Measurements from ENCODE around the gene C17orf50.

The C17orf50 gene

DNA sequence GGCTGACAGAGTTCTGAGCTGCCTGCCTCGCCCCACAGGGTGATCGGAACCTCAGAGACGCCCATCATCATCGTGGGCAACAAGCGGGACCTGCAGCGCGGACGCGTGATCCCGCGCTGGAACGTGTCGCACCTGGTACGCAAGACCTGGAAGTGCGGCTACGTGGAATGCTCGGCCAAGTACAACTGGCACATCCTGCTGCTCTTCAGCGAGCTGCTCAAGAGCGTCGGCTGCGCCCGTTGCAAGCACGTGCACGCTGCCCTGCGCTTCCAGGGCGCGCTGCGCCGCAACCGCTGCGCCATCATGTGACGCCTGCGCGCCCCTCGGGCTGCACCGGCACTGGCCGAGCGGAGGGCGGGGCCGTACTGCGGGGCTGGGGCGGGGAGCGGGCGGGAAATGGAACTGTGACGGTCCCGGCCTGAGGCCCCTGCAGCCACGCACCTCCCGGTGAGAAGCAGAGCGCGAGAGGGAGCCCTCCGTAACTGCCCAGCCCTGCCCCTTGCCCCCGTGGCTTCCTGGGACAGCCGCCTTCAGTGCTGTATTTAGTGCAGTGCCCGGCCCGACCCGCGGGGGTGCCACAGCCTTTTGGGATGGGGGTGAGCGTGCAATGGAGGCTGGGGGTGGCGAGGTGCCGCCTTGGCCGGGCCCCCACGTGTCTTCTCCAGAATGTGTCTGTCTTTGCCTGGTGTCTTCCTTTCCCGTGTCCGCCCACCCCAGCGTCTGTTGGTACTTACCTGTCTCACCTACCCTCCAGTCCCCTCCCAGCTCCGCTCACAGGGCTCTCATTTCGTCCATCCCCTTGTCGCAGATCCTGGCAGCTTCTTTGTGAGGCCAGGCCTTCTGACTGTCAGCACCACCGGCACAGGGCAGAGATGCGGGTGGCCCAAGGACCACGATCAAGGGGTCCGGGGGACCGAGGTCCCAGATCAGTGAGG lies 19.4 kb upstream of the C17orf50 start:
- Histone ChIP-seq H3K36me3 (replicated peaks) (no peaks in the 10 kb centered on the region), H3K9me3 (no peaks in the 10 kb centered on the region), H3K4me3 (no peak overlapping the region), H3K4me1 (no peaks in the 10 kb centered on the region), H3K27me3 (ENCODE audit: low read depth) (no peaks in the 10 kb centered on the region)
- in situ Hi-C loops (cut with MboI; ENCODE audit: low sequenced_read_pairs), result no loop called here
- DNase-seq (ENCODE audit: low spot score in 2 of 2), result no peak

DNA sequence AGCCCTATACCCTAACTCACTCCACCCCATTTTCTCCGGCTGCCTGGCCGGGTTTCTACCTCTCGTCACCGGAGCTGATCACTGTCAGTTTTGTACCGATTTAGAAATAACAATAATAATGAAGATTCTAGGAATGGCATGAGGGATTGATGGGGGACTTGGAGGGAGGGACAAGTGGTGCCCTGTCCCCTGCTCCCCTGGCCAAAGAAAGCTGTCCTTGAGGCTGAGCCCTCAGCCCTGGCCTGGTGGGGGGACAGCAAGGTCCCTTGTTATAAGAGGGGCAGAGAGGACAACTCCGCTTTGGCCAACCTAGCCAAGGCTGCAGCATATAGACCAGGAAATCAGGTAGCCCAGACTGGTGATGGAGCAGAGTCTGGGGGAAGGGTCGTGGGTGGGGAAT lies 18.2 kb upstream of the C17orf50 start:
- in situ Hi-C loops (cut with MboI; ENCODE audit: low sequenced_read_pairs), result no loop called here
- no peak overlapping the region for H3K4me3 ChIP-seq
- no peak for DNase-seq (ENCODE audit: low spot score in 2 of 2)

DNA sequence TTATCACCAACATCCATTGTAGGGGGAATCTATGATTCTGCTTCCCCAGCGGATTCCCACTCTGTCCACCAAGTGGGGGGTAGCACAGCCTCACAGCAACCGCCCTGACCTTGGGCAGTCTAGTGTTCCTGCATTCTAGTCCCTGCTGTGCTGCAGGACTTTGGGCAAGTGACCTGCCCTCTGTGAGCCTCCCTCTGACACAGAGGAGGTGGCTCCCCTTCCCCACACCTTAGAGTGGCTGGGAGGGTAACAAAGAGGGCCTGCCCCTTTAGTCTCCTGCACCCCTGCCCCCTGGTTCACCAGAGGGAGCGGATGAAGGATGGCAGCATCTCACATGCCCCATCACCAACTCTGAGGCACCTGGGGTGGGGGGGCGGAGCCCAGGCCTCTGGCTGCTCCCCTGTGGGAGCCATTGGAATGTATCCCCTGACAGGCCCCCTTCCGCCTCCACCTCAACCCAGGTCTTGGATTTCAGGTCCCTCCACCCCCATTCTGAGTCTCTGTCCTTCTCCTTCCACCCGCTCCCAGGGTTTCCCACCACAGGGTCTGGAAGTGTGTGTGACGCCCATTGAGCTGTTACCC lies 17.7 kb upstream of the C17orf50 start:
- in situ Hi-C loops (cut with MboI; ENCODE audit: low sequenced_read_pairs), result no loop called here
- Histone ChIP-seq H3K9me3 (no peaks in the 10 kb centered on the region), H3K27me3 (ENCODE audit: low read depth) (no peaks in the 10 kb centered on the region), H3K4me3 (no peak overlapping the region), H3K36me3 (replicated peaks) (no peaks in the 10 kb centered on the region), H3K4me1 (no peaks in the 10 kb centered on the region)
- DNase-seq (ENCODE audit: low spot score in 2 of 2), result no peak

More for the DNA sequence above, 18.2 kb upstream of the C17orf50 start:
- H3K36me3 ChIP-seq (replicated peaks), result no peaks in the 10 kb centered on the region
- no peaks in the 10 kb centered on the region for H3K9me3 ChIP-seq
- H3K4me1 ChIP-seq, result no peaks in the 10 kb centered on the region
- no peaks in the 10 kb centered on the region for H3K27me3 ChIP-seq (ENCODE audit: low read depth)

DNA sequence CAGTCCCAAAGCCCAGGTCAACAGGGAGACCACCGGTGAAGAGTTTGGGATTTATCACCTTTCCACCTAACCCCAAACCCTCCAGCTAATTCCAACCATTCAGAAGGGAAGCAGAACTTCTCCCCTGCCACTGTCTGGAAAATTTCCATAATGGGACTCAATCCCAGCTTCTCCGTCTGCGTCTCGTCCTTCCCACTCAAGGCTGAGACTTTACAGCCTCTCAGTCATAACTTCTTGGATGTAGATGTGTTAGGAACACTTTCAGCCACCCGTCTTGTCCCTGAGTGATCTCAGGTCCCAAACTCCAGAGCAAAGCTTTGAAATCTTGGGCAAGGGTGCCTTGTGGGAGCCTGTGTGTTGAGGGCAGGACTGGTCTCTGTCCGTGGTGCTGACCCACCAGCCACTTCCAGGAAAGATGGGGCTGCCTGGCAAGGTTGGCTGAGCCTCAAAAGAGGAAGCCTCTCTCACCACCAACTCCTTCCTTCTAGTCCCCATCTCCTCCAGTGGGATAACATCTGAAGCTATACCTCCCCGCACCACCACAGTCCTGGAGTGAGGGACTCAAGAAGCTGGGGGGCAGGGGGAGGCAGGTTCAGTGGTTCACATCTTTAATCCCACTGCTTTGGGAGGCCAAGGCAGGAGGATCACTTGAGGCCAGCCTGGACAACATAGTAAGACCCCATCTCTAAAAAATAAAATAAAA lies 16.9 kb upstream of the C17orf50 start:
- H3K4me1 ChIP-seq, result no peaks in the 10 kb centered on the region
- no peaks in the 10 kb centered on the region for H3K9me3 ChIP-seq
- no peaks in the 10 kb centered on the region for H3K36me3 ChIP-seq (replicated peaks)
- no peaks in the 10 kb centered on the region for H3K27me3 ChIP-seq (ENCODE audit: low read depth)
- peak; percentile 12 to 66 for DNase-seq (ENCODE audit: low spot score in 2 of 2)
- H3K4me3 ChIP-seq, result no peak overlapping the region
- in situ Hi-C loops (cut with MboI; ENCODE audit: low sequenced_read_pairs), result no loop called here

GRCh38 chr17:35744830-35745229 lies 15.9 kb upstream of the C17orf50 start:
- no peaks in the 10 kb centered on the region for H3K36me3 ChIP-seq (replicated peaks)
- no peaks in the 10 kb centered on the region for H3K9me3 ChIP-seq
- no peak overlapping the region for H3K4me3 ChIP-seq
- no peak for DNase-seq (ENCODE audit: low spot score in 2 of 2)
- in situ Hi-C loops (cut with MboI; ENCODE audit: low sequenced_read_pairs), result loop anchor here (5.0 kb wide), 1 partner anchor 138 kb away; no protein-coding TSS in a partner anchor
- H3K27me3 ChIP-seq (ENCODE audit: low read depth), result no peaks in the 10 kb centered on the region
- H3K4me1 ChIP-seq, result no peaks in the 10 kb centered on the region

DNA sequence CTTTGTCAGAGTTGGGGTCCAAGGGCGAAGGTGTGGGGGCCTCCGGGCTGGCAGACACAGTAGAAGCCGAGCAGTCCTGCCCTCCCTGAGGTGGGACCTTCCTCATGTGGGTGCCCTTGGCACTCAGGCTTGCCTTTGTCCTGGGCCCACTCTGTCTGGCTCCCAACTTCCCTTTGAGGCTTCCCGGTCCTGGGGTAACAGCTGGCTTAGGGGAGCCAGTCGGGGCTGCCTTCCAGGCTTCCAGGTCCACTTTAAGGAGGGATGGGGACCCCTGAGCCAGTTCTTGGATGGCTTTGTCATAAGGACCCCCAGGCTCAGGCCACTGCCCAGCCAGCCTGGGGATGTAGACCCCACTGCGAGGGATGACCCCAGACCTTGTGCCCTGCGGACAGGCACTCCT lies 15.4 kb upstream of the C17orf50 start:
- no peaks in the 10 kb centered on the region for H3K9me3 ChIP-seq
- H3K4me1 ChIP-seq, result no peaks in the 10 kb centered on the region
- no peaks in the 10 kb centered on the region for H3K27me3 ChIP-seq (ENCODE audit: low read depth)
- DNase-seq (ENCODE audit: low spot score in 2 of 2), result no peak
- no peak overlapping the region for H3K4me3 ChIP-seq
- in situ Hi-C loops (cut with MboI; ENCODE audit: low sequenced_read_pairs), result loop anchor here (5.0 kb wide), 1 partner anchor 138 kb away; no protein-coding TSS in a partner anchor
- H3K36me3 ChIP-seq (replicated peaks), result no peaks in the 10 kb centered on the region

DNA sequence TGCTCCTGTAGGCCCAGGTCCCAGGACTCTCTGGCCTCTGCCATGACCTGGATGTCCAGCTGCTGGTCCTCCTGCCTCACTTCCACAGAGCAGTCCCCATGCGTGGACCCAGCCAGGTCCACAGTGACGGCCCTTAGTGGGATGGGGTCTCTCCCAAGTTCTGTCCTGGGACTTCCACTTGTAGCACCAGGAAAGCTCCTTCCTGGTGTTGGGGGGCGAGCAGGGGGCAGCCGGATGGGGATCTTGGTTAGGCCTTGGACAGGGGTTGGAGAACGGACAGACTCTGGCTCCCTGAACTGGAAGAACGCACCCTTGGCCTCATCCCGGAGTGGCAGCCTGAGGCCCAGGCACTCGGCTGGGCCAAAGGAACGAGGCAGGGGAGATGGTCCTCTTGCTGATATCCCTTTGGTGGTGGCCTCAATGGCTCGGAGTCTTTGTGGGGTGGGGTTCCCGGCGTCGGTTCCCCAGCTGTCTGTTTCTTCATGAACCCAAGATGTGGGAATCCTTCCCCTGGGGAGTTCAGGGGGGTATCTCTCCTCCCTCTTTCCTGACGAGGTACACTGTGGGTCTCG lies 14.9 kb upstream of the C17orf50 start:
- H3K36me3 ChIP-seq (replicated peaks), result no peaks in the 10 kb centered on the region
- no peaks in the 10 kb centered on the region for H3K9me3 ChIP-seq
- no peak for DNase-seq (ENCODE audit: low spot score in 2 of 2)
- in situ Hi-C loops (cut with MboI; ENCODE audit: low sequenced_read_pairs), result loop anchor here (5.0 kb wide), 1 partner anchor 139 kb away; no protein-coding TSS in a partner anchor
- no peak overlapping the region for H3K4me3 ChIP-seq
- H3K27me3 ChIP-seq (ENCODE audit: low read depth), result no peaks in the 10 kb centered on the region
- no peaks in the 10 kb centered on the region for H3K4me1 ChIP-seq

DNA sequence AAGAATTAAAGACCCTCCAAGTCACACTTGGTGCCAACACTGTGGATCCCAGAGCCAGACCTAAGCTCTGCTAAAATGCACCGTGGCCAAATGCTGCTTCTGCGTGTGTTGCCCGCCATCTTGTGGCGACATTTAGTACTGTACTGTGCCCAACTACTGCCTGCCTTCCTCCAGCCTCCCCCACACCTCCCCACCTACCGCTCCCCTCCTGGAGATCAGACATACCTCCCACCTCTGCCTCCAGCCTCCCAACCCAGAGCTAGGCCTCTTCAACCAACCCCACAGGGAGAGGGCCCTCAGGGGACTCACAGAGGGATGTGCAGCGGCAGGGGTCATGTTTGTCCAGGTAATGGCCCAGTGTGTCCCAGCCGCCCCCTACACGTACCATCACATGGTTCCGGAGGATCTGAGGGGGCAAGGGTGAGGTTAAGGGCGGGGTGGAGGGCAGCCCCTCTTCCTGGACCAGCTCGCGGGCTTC lies 13.1 kb upstream of the C17orf50 start:
- Histone ChIP-seq H3K27me3 (ENCODE audit: low read depth) (no peaks in the 10 kb centered on the region), H3K9me3 (no peaks in the 10 kb centered on the region), H3K36me3 (replicated peaks) (no peaks in the 10 kb centered on the region), H3K4me3 (no peak overlapping the region), H3K4me1 (no peaks in the 10 kb centered on the region)
- in situ Hi-C loops (cut with MboI; ENCODE audit: low sequenced_read_pairs), result loop anchor here (5.0 kb wide), 1 partner anchor 140 kb away; no protein-coding TSS in a partner anchor
- peak; percentile 75 to 87 for DNase-seq (ENCODE audit: low spot score in 2 of 2)

- in situ Hi-C loops (cut with MboI; ENCODE audit: low sequenced_read_pairs), result loop anchor here (5.0 kb wide), 1 partner anchor 141 kb away; no protein-coding TSS in a partner anchor
- no peaks in the 10 kb centered on the region for H3K9me3 ChIP-seq
- no peak for DNase-seq (ENCODE audit: low spot score in 2 of 2)
- no peaks in the 10 kb centered on the region for H3K36me3 ChIP-seq (replicated peaks)
- no peaks in the 10 kb centered on the region for H3K4me1 ChIP-seq
- H3K4me3 ChIP-seq, result no peak overlapping the region
- H3K27me3 ChIP-seq (ENCODE audit: low read depth), result no peaks in the 10 kb centered on the region
Observed at GRCh38 chr17:35748341-35748841, 12.3 kb upstream of the C17orf50 start.

DNA sequence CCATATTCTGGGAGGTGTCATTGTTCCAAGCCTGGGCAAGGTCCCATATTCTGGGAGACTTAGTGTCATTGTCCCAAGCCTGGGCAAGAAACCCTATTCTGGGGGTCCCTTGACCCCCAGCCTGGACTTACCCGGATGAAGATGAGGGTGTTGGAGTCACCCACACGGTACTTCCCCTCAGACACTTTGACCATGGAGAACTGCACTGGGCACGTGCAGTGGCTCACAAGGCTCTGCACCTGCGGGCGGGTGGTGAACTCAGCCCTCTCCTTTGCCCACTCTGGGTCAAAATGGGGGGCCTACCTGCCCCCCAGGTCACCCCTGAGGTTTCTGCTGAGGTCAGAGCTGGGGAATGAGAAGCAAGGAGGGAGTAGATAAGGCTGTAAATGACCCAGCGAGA lies 11.7 kb upstream of the C17orf50 start:
- Histone ChIP-seq H3K36me3 (replicated peaks) (no peaks in the 10 kb centered on the region), H3K4me1 (no peaks in the 10 kb centered on the region), H3K4me3 (no peak overlapping the region), H3K9me3 (no peaks in the 10 kb centered on the region), H3K27me3 (ENCODE audit: low read depth) (no peaks in the 10 kb centered on the region)
- DNase-seq (ENCODE audit: low spot score in 2 of 2), result no peak
- in situ Hi-C loops (cut with MboI; ENCODE audit: low sequenced_read_pairs), result loop anchor here (5.0 kb wide), 1 partner anchor 142 kb away; no protein-coding TSS in a partner anchor

GRCh38 chr17:35749560-35750412 lies 10.9 kb upstream of the C17orf50 start:
- no peaks in the 10 kb centered on the region for H3K4me1 ChIP-seq
- H3K36me3 ChIP-seq (replicated peaks), result no peaks in the 10 kb centered on the region
- no peak for DNase-seq (ENCODE audit: low spot score in 2 of 2)
- no peak overlapping the region for H3K4me3 ChIP-seq
- H3K9me3 ChIP-seq, result no peaks in the 10 kb centered on the region
- H3K27me3 ChIP-seq (ENCODE audit: low read depth), result no peaks in the 10 kb centered on the region
- in situ Hi-C loops (cut with MboI; ENCODE audit: low sequenced_read_pairs), result loop anchor here (5.0 kb wide), 1 partner anchor 142 kb away; no protein-coding TSS in a partner anchor

DNA sequence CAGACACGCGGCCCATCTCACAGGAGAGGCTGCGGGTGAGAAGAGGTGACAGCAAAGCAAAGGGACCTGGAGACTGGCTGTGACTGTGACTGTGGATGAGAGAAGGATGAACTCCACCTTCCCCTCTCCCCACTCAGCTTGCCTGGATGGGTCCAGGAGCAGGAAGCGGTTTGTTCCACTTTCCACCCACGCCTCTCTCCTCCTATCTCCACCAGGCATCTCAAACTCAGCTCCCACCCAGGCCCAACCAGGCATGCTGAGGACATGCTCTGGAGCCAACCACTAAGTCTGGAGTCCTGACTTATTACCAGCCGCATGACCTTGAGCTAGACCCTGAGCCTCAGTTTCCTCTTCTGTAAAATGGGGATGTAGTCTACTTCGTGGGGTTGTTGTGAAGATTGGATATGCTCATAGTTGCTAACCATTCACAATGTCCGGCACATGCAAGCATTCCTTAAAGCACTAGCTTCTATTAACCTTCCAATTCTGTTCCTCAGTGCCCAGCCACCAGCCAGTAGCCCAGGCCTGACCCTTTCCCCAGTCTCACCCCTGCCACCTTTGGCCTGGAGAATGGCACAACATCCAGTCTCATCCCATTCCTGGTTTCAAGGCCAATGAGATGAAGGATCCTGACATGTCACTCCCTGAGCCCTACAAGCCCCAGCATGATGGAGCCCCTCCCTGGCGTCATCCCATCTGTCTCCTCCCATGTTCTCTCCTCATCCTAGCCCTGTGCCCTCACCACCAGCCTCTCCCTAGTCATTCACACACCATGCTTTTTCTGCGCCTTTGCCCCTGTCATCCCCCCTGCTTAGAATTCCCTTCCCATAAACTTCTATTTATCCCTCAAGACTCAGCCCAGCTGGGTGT lies 9.9 kb upstream of the C17orf50 start:
- no peaks in the 10 kb centered on the region for H3K36me3 ChIP-seq (replicated peaks)
- H3K9me3 ChIP-seq, result no peaks in the 10 kb centered on the region
- H3K27me3 ChIP-seq (ENCODE audit: low read depth), result no peaks in the 10 kb centered on the region
- no peak for DNase-seq (ENCODE audit: low spot score in 2 of 2)
- in situ Hi-C loops (cut with MboI; ENCODE audit: low sequenced_read_pairs), result no loop called here
- no peak overlapping the region for H3K4me3 ChIP-seq
- no peaks in the 10 kb centered on the region for H3K4me1 ChIP-seq

Data from HAP-1 (cell line).